ENCODE results near the gene LRRFIP1.

GRCh38 chr2:237704501-237705434, 77.4 kb downstream of the LRRFIP1 start:
- TF ChIP-seq CTCF (IDR thresholded peaks at IDR 0.05) (no peak), POLR2AphosphoS5 (IDR thresholded peaks at IDR 0.05) (peak; percentile 10 to 40), EP300 (IDR thresholded peaks at IDR 0.05) (peak; percentile 22)

Measured in esophagus muscularis mucosa (tissue), 4 donors.